Ishikawa (cell line): ENCODE measurements around the gene FBLN1.

Experiments used
- CEBPB ChIP-seq: IDR thresholded peaks from 2 replicates; pipeline ENCODE4 v1.6.1; 2012
- CREB1 ChIP-seq: IDR thresholded peaks from 2 replicates; pipeline ENCODE4 v1.6.1; 2012; ENCODE audit warnings: low read depth
- EGR1 ChIP-seq: IDR thresholded peaks from 2 replicates; pipeline ENCODE4 v1.6.1; 2012
- EP300 ChIP-seq: IDR thresholded peaks from 2 replicates; pipeline ENCODE4 v1.6.1; 2012; ENCODE audit warnings: borderline replicate concordance
- FOXM1 ChIP-seq: IDR thresholded peaks from 2 replicates; pipeline ENCODE4 v1.6.1; 2012; ENCODE audit warnings: low read depth, borderline replicate concordance
- NFIC ChIP-seq: IDR thresholded peaks from 2 replicates; pipeline ENCODE4 v1.6.1; 2012
- RAD21 ChIP-seq: IDR thresholded peaks from 2 replicates; pipeline ENCODE4 v1.6.1; 2012; ENCODE audit warnings: low read depth
- TAF1 ChIP-seq: IDR thresholded peaks from 2 replicates; pipeline ENCODE4 v1.6.1; 2012; ENCODE audit warnings: low read depth, mild to moderate bottlenecking
- TCF12 ChIP-seq: IDR thresholded peaks from 2 replicates; pipeline ENCODE4 v1.6.1; 2012; ENCODE audit warnings: low read depth
- TEAD4 ChIP-seq: IDR thresholded peaks from 2 replicates; pipeline ENCODE4 v1.6.1; 2012
- USF1 ChIP-seq: IDR thresholded peaks from 2 replicates; pipeline ENCODE4 v1.6.1; 2012
- YY1 ChIP-seq: IDR thresholded peaks from 2 replicates; pipeline ENCODE4 v1.6.1; 2012; ENCODE audit warnings: low read depth
- ZBTB7A ChIP-seq: IDR thresholded peaks from 2 replicates; pipeline ENCODE4 v1.6.1; 2012; ENCODE audit warnings: low read depth
- TF ChIP-seq, protein P1 (sequence below): IDR thresholded peaks from 2 replicates; pipeline ENCODE4 v1.6.1; 2012; ENCODE audit warnings: low read depth, mild to moderate bottlenecking
- TF ChIP-seq, protein P2 (sequence below): IDR thresholded peaks from 2 replicates; pipeline ENCODE4 v1.6.1; 2012

The FBLN1 gene

GRCh38 chr22:45597460-45598192, 94.9 kb downstream of the FBLN1 start:
- TF ChIP-seq FOXM1 (no peak), EP300 (no peak), CEBPB (no peak), NFIC (no peak), RAD21 (no peak)
- TF ChIP-seq, protein P1, sequence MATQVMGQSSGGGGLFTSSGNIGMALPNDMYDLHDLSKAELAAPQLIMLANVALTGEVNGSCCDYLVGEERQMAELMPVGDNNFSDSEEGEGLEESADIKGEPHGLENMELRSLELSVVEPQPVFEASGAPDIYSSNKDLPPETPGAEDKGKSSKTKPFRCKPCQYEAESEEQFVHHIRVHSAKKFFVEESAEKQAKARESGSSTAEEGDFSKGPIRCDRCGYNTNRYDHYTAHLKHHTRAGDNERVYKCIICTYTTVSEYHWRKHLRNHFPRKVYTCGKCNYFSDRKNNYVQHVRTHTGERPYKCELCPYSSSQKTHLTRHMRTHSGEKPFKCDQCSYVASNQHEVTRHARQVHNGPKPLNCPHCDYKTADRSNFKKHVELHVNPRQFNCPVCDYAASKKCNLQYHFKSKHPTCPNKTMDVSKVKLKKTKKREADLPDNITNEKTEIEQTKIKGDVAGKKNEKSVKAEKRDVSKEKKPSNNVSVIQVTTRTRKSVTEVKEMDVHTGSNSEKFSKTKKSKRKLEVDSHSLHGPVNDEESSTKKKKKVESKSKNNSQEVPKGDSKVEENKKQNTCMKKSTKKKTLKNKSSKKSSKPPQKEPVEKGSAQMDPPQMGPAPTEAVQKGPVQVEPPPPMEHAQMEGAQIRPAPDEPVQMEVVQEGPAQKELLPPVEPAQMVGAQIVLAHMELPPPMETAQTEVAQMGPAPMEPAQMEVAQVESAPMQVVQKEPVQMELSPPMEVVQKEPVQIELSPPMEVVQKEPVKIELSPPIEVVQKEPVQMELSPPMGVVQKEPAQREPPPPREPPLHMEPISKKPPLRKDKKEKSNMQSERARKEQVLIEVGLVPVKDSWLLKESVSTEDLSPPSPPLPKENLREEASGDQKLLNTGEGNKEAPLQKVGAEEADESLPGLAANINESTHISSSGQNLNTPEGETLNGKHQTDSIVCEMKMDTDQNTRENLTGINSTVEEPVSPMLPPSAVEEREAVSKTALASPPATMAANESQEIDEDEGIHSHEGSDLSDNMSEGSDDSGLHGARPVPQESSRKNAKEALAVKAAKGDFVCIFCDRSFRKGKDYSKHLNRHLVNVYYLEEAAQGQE, result no peak

- TF ChIP-seq NFIC, result no peak
- TF ChIP-seq CEBPB, result no peak
- TF ChIP-seq, protein P1, result no peak
- TF ChIP-seq EP300, result no peak
- TF ChIP-seq FOXM1, result no peak
- TF ChIP-seq RAD21, result no peak
- TF ChIP-seq TCF12, result no peak
- no peak for TF ChIP-seq EGR1
- TF ChIP-seq TEAD4, result no peak
- no peak for TF ChIP-seq TAF1
- TF ChIP-seq USF1, result no peak
- TF ChIP-seq, protein P2, sequence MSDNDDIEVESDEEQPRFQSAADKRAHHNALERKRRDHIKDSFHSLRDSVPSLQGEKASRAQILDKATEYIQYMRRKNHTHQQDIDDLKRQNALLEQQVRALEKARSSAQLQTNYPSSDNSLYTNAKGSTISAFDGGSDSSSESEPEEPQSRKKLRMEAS, result no peak
- no peak for TF ChIP-seq CREB1
- TF ChIP-seq YY1, result no peak
Measured at GRCh38 chr22:45598596-45599217, 96.0 kb downstream of the FBLN1 start.

DNA sequence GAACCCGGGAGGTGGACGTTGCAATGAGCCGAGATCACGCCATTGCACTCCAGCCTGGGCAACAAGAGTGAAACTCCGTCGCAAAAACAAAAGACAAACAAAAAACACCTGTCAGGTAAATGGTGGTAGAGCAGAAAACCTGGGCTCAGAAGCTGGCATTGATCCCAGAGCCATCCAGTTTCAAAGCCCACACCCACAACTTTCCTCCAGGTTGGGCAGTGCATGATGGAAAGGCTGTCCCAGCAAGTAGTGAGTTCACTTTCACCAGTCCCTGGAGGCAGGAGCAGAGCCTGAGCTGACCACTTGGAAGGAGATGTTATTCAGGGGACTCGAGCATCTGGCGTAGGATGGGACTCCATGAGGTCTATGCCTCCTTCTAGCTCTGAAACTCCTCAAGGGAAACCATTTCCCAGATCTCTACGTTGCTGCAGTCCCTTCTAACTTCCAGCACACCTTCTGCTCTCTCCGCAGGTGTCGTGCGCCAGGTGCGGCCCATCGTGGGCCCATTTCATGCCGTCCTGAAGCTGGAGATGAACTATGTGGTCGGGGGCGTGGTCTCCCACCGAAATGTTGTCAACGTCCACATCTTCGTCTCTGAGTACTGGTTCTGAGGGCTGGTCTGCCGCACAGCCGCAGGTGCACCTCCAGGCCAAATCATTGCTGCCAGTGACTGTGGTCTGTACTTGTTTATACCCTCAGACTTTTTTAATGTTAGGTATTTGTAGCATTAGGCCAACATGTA, 97.3 kb downstream of the FBLN1 start:
- TF ChIP-seq, protein P2, result no peak
- TF ChIP-seq TAF1, result no peak
- TF ChIP-seq TCF12, result no peak
- no peak for TF ChIP-seq CREB1
- no peak for TF ChIP-seq EGR1
- TF ChIP-seq RAD21, result no peak
- TF ChIP-seq, protein P1, result no peak
- no peak for TF ChIP-seq NFIC
- TF ChIP-seq TEAD4, result no peak
- no peak for TF ChIP-seq USF1
- no peak for TF ChIP-seq FOXM1
- no peak for TF ChIP-seq CEBPB
- TF ChIP-seq EP300, result no peak
- no peak for TF ChIP-seq ZBTB7A
